Measurements from ENCODE around the gene CHST15. TPM values are rescaled to one million over a fixed set of nuclear protein-coding genes. Genes with fewer than 3 reads are reported as not detected.
A peak's percentile ranks its signal among the peaks of the same experiment; 100 is the strongest.

Gene CHST15
- total RNA-seq, 4 donors from 2014 or later, result 4.0 to 23.0 (median 13.8) TPM

DNA sequence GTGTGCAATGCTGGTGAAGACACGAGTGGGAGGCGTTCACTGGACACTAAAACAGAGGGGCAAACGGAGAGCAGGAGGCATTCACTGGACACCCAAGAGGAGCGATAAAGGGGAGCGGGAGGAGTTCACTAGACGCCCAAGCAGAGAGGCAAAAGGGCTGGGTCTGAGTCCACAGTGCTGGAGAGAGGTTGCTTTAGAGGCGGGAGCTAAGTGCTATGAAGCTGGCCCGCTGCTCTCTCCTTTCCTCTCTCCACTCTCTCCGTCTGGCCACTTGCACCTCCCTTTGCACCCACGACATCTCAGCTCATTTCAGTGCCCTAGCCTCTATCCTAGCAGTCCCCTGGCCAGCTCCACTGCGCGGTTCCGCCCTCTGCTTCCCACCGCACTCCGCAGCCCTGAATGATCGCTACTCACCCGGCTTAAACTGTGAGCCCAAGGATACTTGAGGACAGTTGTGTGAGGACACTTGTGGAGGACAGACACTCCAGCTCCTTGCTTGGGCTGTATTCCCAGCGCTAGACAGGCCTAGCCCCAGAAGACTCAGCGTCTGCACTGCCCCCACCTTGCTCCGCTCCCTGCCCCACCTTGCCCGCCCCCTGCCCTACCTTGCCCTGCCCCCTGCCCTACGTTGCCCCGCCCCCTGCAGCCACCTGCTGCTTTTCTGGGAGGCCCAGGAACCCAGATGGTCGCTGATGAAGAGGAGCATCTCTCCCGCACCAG lies 123.0 kb downstream of the CHST15 start:
- H3K27me3 ChIP-seq, result peaks cover 8 to 89% (median 10%) of the 10 kb centered on the region in 4 donors
- H3K27ac ChIP-seq, result no peak overlapping the region

DNA sequence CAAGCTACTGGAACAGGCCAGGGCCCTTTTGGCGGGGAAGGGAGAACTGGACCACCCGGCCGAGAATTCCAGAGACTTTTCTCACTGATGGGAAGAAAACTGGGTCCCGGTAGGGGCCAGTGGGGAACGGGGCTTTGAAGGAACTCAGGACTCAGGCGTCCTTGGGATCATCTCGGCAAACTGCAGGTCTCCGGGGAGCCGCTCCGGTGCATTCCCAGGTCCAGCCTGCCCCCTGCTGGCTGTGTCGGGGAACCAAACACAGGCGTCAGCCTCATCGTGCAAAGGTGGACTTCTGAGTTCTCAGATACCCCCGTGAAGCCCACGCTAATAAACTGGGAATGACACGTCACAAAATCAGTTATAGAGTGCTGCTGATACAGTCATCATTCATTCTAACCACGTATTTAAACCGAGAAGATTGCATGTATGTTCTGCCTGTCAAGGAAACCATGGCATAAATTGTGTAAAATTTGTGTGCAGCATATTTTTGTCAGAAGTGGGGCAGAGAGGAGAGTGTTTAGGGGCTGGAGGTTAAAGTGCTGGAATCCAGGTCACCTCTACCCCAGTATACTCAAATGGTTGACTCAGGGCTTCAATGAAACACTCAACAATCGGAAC lies 125.7 kb downstream of the CHST15 start:
- no peak for DNase-seq
- TF ChIP-seq POLR2A (IDR thresholded peaks at IDR 0.05), result no peak
- TF ChIP-seq, protein P1, sequence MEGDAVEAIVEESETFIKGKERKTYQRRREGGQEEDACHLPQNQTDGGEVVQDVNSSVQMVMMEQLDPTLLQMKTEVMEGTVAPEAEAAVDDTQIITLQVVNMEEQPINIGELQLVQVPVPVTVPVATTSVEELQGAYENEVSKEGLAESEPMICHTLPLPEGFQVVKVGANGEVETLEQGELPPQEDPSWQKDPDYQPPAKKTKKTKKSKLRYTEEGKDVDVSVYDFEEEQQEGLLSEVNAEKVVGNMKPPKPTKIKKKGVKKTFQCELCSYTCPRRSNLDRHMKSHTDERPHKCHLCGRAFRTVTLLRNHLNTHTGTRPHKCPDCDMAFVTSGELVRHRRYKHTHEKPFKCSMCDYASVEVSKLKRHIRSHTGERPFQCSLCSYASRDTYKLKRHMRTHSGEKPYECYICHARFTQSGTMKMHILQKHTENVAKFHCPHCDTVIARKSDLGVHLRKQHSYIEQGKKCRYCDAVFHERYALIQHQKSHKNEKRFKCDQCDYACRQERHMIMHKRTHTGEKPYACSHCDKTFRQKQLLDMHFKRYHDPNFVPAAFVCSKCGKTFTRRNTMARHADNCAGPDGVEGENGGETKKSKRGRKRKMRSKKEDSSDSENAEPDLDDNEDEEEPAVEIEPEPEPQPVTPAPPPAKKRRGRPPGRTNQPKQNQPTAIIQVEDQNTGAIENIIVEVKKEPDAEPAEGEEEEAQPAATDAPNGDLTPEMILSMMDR (IDR thresholded peaks at IDR 0.05), result peak; percentile 56 to 94 (median 88)
- 5 to 6% methylated on average over 11 to 18 of the region's 19 CpGs for WGBS, 2 donors
- no peaks in the 10 kb centered on the region for H3K36me3 ChIP-seq
- intact Hi-C loops (cut with DNase I), result loop anchor here (2.0 kb wide), 1 partner anchor 385 kb away; no protein-coding TSS in a partner anchor
- H3K4me3 ChIP-seq, result peak overlapping the region in 1 of 4 donors; percentile 14
- no peaks in the 10 kb centered on the region for H3K9me3 ChIP-seq
- H3K27ac ChIP-seq, result no peak overlapping the region
- H3K27me3 ChIP-seq, result peaks cover 2 to 76% (median 4%) of the 10 kb centered on the region in 4 donors
- H3K4me1 ChIP-seq, result peaks cover 5 to 33% (median 13%) of the 10 kb centered on the region in 3 donors

More for the DNA sequence above, 123.0 kb downstream of the CHST15 start:
- peaks cover 8 to 32% (median 14%) of the 10 kb centered on the region in 3 donors for H3K4me1 ChIP-seq
- TF ChIP-seq POLR2A (IDR thresholded peaks at IDR 0.05), result no peak
- TF ChIP-seq, protein P1 (IDR thresholded peaks at IDR 0.05), result no peak
- intact Hi-C loops (cut with DNase I), result no loop called here
- peaks cover 0 to 11% (median 6%) of the 10 kb centered on the region in 3 donors for H3K9me3 ChIP-seq
- H3K4me3 ChIP-seq, result no peak overlapping the region
- WGBS, 2 donors, result 38 to 49% methylated on average over 19 to 21 of the region's 25 CpGs
- no peaks in the 10 kb centered on the region for H3K36me3 ChIP-seq
- no peak for DNase-seq

DNA sequence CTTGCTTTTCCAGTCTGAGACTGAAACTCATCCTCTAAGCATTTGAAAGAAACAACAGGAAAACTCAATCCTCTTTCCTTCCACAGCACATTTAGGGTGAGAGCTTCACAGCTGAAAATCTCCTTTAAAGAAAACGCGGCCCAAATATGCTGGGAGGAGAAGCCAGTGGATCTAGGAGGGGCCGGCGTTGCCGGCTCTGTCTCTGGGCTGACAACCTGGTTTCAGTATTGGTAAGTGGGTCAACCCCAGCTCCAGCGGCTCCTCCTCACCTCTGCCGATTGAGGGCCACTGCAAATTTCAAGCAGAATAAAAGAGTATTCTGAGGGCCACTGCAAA lies 126.5 kb downstream of the CHST15 start:
- DNase-seq, result no peak
- TF ChIP-seq POLR2A (IDR thresholded peaks at IDR 0.05), result no peak
- TF ChIP-seq, protein P1 (IDR thresholded peaks at IDR 0.05), result no peak
- Histone ChIP-seq H3K36me3 (no peaks in the 10 kb centered on the region), H3K4me1 (peaks cover 3 to 28% (median 9%) of the 10 kb centered on the region in 3 donors), H3K27me3 (peaks cover 0 to 72% (median 2%) of the 10 kb centered on the region in 4 donors), H3K4me3 (no peak overlapping the region), H3K27ac (no peak overlapping the region), H3K9me3 (no peaks in the 10 kb centered on the region)
- 59 to 77% methylated on average over 7 of the region's 7 CpGs for WGBS, 2 donors
- intact Hi-C loops (cut with DNase I), result no loop called here

DNA sequence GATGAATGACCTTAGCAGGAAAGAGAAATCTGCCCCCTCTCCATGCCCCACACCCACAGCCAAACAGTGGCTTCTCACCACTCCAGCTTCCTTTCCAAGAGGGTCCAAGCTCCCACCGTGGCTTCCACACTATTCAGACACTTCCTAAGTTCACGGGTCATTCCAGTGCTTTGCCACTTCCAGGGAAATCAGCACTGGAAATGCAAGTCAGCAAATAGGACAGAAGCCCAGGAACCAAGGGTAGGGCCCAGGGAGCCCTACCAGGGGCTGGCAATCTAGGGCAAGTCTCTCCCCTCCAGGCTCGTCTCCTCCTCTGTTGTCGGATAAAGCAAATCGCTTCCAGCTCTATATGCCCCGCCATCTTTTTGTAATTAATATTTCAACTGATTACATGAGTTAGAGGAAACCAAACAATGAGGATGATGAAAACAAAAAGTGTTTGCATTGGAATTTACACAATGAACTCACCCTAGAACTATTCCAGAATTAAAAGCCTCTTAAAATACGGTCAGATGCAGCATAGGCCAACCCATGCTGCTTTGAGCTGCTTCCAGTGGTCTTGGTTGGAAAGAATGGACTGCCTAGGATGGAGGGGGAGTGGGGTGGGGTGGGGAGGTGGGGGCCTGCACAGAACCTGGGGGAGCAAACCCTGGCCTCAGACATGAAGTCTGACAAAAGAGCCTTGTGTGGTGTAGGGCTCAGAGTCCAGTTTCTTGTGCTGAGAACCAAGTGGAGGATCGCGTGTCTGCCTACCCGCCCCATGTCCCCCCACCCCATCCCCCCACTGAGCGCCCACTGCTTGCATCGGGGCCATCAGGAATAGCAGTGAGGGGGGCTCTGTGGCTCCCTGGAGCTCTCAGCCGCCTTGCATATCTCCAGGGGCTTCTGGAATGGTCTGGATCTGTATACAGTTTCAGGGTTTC lies 127.2 kb downstream of the CHST15 start:
- no peak for DNase-seq
- peaks cover 0 to 66% (median 0%) of the 10 kb centered on the region in 4 donors for H3K27me3 ChIP-seq

More for the DNA sequence above, 127.2 kb downstream of the CHST15 start:
- Histone ChIP-seq H3K4me1 (peaks cover 3 to 26% (median 9%) of the 10 kb centered on the region in 3 donors), H3K27ac (no peak overlapping the region), H3K36me3 (no peaks in the 10 kb centered on the region), H3K4me3 (no peak overlapping the region), H3K9me3 (no peaks in the 10 kb centered on the region)
- WGBS, 2 donors, result 59 to 68% methylated on average over 9 to 12 of the region's 13 CpGs
- TF ChIP-seq POLR2A (IDR thresholded peaks at IDR 0.05), result no peak
- TF ChIP-seq, protein P1 (IDR thresholded peaks at IDR 0.05), result no peak
- intact Hi-C loops (cut with DNase I), result no loop called here
